Parathyroid adenoma (tissue), 2 donors: ENCODE results near the gene BAIAP2.

Experiments used
- H2AFZ ChIP-seq: fragments of 300-600 bp; sonication (generic); one replicate; pipeline ENCODE4 v1.7.0; 2017; ENCODE audit warnings: antibody characterized with exemption, mild to moderate bottlenecking
- H3K27ac ChIP-seq: fragments of 300-600 bp; sonication (generic); one replicate; pipeline ENCODE4 v1.7.0; 2017
- H3K27me3 ChIP-seq: fragments of 300-600 bp; sonication (generic); one replicate; pipeline ENCODE4 v1.7.0; 2017; ENCODE audit warnings: low read length; ENCODE audit not compliant: control insufficient read depth, insufficient read depth
- H3K36me3 ChIP-seq: fragments of 300-600 bp; sonication (generic); one replicate; pipeline ENCODE4 v1.7.0; 2017; ENCODE audit warnings: low read length; ENCODE audit not compliant: control insufficient read depth, insufficient read depth
- H3K4me1 ChIP-seq: fragments of 300-600 bp; sonication (generic); one replicate; pipeline ENCODE4 v1.7.0; 2017; ENCODE audit warnings: control low read depth
- H3K4me2 ChIP-seq: fragments of 300-600 bp; sonication (generic); one replicate; pipeline ENCODE4 v1.7.0; 2017; ENCODE audit warnings: low read length
- H3K4me3 ChIP-seq: fragments of 300-600 bp; sonication (generic); one replicate; pipeline ENCODE4 v1.7.0; 2017; ENCODE audit warnings: low read depth, low read length
- H3K79me2 ChIP-seq: fragments of 300-600 bp; sonication (generic); one replicate; pipeline ENCODE4 v1.7.0; 2017; ENCODE audit warnings: control low read depth
- H3K9ac ChIP-seq: fragments of 300-600 bp; sonication (generic); one replicate; pipeline ENCODE4 v1.7.0; 2017; ENCODE audit warnings: mild to moderate bottlenecking
- H3K9me3 ChIP-seq: fragments of 300-600 bp; sonication (generic); one replicate; pipeline ENCODE4 v1.7.0; 2017; ENCODE audit warnings: low read length; ENCODE audit not compliant: control insufficient read depth
- CTCF ChIP-seq: fragments of 300-600 bp; sonication (generic); IDR thresholded peaks from one replicate; pipeline ENCODE4 v1.7.0; 2017; ENCODE audit warnings: antibody characterized with exemption, mild to moderate bottlenecking
- donor health status: primary hyperparathyroidism.

The BAIAP2 gene

DNA sequence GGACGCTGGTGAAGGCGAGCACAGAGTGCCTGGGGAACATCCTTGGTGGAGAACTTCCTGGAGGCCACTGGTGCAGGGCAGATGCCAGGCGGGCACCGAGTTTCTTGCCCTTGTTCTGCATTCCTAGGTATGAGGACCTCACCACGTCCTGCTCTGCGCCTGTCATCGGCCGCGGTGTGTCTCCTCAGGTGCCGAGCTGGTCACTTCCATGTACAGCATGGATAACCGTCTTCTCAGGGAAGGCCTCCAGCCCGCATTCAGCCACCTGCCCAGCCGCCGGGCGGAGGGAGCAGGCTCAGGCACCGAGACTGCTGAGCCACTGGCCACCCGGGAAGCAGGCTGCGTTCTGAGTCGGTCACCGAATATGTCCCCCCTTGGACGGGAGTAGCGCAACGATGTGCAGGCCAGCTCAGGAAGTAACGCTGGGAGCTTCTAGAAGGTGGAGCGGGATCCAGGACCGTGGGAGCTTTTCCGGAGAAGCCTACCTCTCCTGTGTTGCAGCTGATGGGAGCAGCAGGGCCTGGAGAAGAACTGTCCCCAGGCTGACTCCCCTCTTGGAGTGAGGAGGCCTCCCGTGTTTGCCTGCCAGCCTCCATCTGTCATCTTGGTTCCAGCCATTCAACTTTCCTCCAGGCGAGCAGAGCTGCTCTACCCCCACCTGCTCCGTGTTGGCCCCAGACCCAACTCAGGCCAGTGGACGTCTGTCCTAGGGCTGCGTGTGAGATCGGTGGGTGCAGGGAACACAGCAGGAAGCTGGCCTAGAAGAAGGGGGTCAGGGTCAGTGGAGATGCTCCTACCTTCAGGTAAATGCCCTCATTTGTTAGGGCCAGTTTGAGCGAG is 2.1 kb upstream of the BAIAP2 start:
- Histone ChIP-seq H3K27ac (no peak overlapping the region), H3K4me2 (peak overlapping the region; percentile 13), H3K36me3 (no peaks in the 10 kb centered on the region), H3K4me1 (peaks cover 9% of the 10 kb centered on the region), H3K9ac (no peak overlapping the region), H2AFZ (no peak overlapping the region), H3K4me3 (no peak overlapping the region), H3K27me3 (no peaks in the 10 kb centered on the region), H3K79me2 (no peaks in the 10 kb centered on the region), H3K9me3 (no peaks in the 10 kb centered on the region)
- no peak for TF ChIP-seq CTCF

DNA sequence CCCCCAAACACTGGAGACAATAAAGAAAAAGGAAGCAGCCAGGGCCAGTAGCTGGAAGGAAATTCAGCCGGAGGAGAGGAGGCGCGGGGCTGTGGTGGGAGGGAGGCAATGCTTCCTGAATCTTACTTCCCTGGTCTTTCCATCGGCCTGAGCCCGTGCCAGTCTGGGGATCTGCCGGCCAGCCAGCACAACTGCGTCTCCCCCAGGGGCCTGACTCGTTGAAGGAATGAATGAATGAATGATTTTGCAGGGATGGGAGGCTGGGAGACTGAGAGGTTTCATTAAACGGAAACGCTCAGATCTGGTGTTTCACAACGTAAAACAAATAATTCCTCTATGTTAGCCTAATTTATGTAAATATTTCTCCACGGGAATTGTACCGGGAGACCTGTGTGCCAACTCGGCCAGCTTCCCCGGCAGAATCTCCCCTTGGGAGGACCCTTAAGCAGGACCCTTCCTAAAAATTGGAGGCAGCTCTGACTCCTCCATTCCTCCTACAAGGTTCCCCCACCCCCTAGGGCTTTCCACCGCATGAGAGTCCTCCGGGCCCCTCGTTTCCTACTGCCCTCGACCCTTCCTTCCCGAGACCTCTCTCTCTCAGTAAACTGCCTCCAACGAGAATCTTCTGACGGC is 1.3 kb upstream of the BAIAP2 start:
- no peaks in the 10 kb centered on the region for H3K9me3 ChIP-seq
- peaks cover 15% of the 10 kb centered on the region for H3K4me1 ChIP-seq
- H3K9ac ChIP-seq, result no peak overlapping the region
- peak overlapping the region; percentile 54 for H2AFZ ChIP-seq
- H3K27ac ChIP-seq, result no peak overlapping the region
- no peaks in the 10 kb centered on the region for H3K79me2 ChIP-seq
- H3K4me3 ChIP-seq, result peak overlapping the region; percentile 76
- peak overlapping the region; percentile 97 for H3K4me2 ChIP-seq
- H3K27me3 ChIP-seq, result no peaks in the 10 kb centered on the region
- no peak for TF ChIP-seq CTCF
- H3K36me3 ChIP-seq, result no peaks in the 10 kb centered on the region

DNA sequence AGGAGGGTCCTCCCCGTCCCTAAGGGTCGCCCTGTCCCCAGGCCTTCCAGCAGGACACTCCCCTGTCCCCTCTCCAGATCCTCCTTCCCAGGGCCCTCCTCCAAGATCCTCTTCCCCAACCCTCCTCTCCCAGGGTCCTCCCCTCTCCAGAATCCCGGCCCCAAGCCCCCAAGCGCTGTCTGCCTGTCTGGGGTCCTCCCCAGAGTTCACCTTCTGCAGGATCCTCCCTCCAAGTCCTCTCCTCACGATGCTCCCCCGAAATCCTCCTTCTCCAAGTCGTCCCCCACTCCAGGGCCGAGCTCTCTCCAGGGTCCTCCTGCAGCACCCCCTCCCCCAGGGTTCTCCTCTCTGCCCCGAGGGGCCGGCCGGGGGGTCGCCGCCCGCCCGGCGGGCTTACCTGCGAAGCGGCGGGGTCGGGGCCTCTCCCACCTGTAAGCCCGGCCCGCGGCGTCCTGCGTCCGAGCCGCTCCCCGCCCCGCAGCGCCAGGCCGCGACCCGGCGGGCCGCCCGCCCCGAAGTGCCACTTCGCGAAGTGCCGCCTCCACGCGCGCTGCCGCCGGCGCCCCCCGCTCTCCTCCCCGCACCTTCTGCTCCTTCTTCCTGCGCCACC is 678 bp upstream of the BAIAP2 start:
- H3K4me1 ChIP-seq, result peaks cover 15% of the 10 kb centered on the region
- no peaks in the 10 kb centered on the region for H3K27me3 ChIP-seq
- peak overlapping the region; percentile 97 for H3K4me2 ChIP-seq
- TF ChIP-seq CTCF, result no peak
- peaks cover 3% of the 10 kb centered on the region for H3K79me2 ChIP-seq
- H3K36me3 ChIP-seq, result no peaks in the 10 kb centered on the region
- H3K9me3 ChIP-seq, result no peaks in the 10 kb centered on the region
- H3K9ac ChIP-seq, result no peak overlapping the region
- H3K4me3 ChIP-seq, result peak overlapping the region; percentile 76
- H3K27ac ChIP-seq, result no peak overlapping the region
- H2AFZ ChIP-seq, result peak overlapping the region; percentile 54

DNA sequence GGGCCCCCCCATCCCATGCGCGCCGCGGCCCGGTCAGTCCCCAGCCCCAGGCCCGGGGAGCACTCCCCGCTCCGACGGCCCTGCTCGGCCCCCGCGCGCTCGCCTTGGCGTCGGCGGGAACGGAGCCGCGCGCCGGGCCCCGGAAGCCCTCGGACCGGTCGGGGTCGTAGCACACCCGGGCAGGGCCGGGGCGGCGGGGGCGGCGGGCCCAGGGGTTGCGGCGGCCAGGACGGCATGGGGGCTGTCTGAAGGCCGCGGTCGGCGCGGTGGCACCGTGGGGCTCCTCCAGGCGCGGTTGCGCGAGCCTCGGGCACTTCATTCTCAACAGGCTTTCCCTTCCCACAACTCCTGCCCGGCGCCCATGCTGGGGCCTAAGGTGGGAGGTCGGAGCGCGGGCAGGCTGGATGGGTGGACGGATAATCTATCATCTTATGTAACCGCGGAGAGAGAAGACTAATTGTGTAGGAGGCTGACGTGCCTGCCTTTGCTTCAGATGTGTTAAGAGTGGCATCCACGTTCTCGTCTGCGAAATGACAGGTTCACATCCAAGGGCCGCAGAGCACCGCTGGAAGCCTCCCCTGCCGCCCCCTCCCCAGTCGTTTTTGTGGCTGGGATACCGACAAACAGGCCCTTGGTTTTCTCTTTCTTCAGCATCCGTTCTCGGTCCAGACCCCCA is 708 bp downstream of the BAIAP2 start:
- Histone ChIP-seq H3K36me3 (no peaks in the 10 kb centered on the region), H3K4me3 (peak overlapping the region; percentile 45), H3K9ac (no peak overlapping the region), H3K4me1 (peaks cover 15% of the 10 kb centered on the region), H2AFZ (peak overlapping the region; percentile 5), H3K79me2 (peaks cover 12% of the 10 kb centered on the region), H3K27me3 (no peaks in the 10 kb centered on the region), H3K27ac (peak overlapping the region; percentile 9), H3K9me3 (no peaks in the 10 kb centered on the region), H3K4me2 (peak overlapping the region; percentile 74)
- TF ChIP-seq CTCF, result no peak
